Measurements from ENCODE around the gene PLXNB1. TPM values are rescaled to one million over a fixed set of nuclear protein-coding genes. Genes with fewer than 3 reads are reported as not detected.
A peak's percentile ranks its signal among the peaks of the same experiment; 100 is the strongest.

The PLXNB1 gene
- total RNA-seq, 1 donor from 2014 or later: 115 TPM

DNA sequence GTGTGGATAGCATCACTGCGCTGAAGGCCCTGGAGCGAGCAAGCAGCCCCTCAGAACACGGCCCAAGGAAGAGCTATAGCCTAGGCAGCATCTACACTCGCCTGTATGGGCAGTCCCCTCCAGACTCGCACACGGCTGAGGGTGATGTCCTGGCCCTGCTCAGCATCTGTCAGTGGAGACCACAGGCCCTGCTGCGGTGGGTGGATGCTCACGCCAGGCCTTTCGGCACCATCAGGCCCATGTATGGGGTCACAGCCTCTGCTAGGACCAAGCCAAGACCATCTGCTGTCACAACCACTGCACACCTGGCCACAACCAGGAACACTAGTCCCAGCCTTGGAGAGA is 37.2 kb upstream of the PLXNB1 start:
- H3K36me3 Mint-ChIP-seq (ENCODE audit: low read depth): peaks cover 17% of the 10 kb centered on the region
- H3K4me1 Mint-ChIP-seq (ENCODE audit: low read depth): peaks cover 49% of the 10 kb centered on the region
- TF ChIP-seq, protein P1, sequence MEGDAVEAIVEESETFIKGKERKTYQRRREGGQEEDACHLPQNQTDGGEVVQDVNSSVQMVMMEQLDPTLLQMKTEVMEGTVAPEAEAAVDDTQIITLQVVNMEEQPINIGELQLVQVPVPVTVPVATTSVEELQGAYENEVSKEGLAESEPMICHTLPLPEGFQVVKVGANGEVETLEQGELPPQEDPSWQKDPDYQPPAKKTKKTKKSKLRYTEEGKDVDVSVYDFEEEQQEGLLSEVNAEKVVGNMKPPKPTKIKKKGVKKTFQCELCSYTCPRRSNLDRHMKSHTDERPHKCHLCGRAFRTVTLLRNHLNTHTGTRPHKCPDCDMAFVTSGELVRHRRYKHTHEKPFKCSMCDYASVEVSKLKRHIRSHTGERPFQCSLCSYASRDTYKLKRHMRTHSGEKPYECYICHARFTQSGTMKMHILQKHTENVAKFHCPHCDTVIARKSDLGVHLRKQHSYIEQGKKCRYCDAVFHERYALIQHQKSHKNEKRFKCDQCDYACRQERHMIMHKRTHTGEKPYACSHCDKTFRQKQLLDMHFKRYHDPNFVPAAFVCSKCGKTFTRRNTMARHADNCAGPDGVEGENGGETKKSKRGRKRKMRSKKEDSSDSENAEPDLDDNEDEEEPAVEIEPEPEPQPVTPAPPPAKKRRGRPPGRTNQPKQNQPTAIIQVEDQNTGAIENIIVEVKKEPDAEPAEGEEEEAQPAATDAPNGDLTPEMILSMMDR (IDR thresholded peaks at IDR 0.05): no peak
- H3K9me3 Mint-ChIP-seq (ENCODE audit: low read depth): no peaks in the 10 kb centered on the region
- DNase-seq (ENCODE audit: low spot score): no peak
- H3K27ac Mint-ChIP-seq (ENCODE audit: unreplicated experiment): peak overlapping the region; percentile 100
- H3K27me3 Mint-ChIP-seq (ENCODE audit: low read depth): no peaks in the 10 kb centered on the region
- H3K4me3 Mint-ChIP-seq (ENCODE audit: unreplicated experiment): peak overlapping the region; percentile 77

DNA sequence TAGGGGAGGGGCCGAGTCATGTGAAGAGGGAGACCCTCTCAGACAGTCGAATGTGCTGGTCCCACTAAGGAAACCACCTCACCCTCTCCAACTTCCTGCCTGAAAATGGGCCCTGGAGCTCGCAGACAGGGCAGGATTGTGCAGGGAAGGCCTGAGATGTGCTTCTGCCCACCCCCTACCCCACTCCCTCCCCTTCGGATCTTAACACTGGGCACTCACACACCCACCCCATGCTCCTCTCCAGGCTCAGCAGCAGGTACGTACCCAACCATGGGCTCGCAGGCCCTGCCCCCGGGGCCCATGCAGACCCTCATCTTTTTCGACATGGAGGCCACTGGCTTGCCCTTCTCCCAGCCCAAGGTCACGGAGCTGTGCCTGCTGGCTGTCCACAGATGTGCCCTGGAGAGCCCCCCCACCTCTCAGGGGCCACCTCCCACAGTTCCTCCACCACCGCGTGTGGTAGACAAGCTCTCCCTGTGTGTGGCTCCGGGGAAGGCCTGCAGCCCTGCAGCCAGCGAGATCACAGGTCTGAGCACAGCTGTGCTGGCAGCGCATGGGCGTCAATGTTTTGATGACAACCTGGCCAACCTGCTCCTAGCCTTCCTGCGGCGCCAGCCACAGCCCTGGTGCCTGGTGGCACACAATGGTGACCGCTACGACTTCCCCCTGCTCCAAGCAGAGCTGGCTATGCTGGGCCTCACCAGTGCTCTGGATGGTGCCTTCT is 36.7 kb upstream of the PLXNB1 start:
- Mint-ChIP-seq H3K9me3 (ENCODE audit: low read depth) (no peaks in the 10 kb centered on the region), H3K27me3 (ENCODE audit: low read depth) (no peaks in the 10 kb centered on the region), H3K36me3 (ENCODE audit: low read depth) (peaks cover 17% of the 10 kb centered on the region), H3K4me3 (ENCODE audit: unreplicated experiment) (peak overlapping the region; percentile 77), H3K27ac (ENCODE audit: unreplicated experiment) (peak overlapping the region; percentile 100), H3K4me1 (ENCODE audit: low read depth) (peaks cover 49% of the 10 kb centered on the region)
- TF ChIP-seq, protein P1 (IDR thresholded peaks at IDR 0.05): no peak
- DNase-seq (ENCODE audit: low spot score): no peak

DNA sequence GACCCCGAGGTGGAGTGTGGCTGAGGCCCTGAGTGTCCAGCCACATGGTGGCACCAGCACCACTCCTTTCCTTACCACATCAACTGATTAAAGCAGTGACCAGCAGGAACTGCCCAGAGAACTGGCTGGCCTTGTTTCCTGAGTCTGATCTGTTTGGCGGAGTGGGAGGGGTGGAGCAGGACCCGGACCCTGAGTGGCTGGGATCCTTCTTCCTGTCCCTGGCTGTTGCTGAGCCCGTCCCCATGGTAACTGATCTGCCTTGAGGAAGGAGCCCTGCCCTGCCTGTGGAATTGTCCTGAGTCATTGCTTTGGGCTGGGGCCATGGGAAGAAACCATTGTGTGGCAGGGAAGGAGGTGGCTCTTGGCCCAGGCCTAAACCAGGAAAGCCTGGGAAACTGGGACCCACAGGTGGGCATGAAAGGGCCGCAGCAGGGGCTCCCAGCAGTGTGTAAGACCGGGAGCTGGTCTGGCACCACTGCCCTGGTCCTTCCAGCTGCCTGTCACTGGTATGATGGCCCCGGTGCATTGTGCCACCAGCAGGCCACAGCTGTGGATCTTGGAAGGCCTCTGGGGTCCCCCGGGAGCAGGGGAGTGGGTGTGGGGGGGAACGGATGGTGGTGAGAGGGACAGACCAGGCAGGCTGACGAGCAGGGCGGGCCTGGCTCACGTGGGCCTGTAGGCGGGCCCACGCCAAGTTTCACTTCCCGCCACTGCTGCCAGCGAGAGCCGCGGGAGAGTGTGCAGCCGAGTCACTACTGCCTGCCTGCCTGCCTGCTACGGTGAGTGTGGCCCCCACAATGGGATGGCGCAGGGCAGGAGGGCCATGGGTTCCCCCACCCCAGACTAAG is 35.9 kb upstream of the PLXNB1 start:
- H3K4me3 Mint-ChIP-seq (ENCODE audit: unreplicated experiment): peak overlapping the region; percentile 77
- peaks cover 49% of the 10 kb centered on the region for H3K4me1 Mint-ChIP-seq (ENCODE audit: low read depth)
- peak overlapping the region; percentile 100 for H3K27ac Mint-ChIP-seq (ENCODE audit: unreplicated experiment)
- TF ChIP-seq, protein P1 (IDR thresholded peaks at IDR 0.05): peak; percentile 93
- H3K9me3 Mint-ChIP-seq (ENCODE audit: low read depth): no peaks in the 10 kb centered on the region
- DNase-seq (ENCODE audit: low spot score): no peak
- peaks cover 21% of the 10 kb centered on the region for H3K36me3 Mint-ChIP-seq (ENCODE audit: low read depth)
- no peaks in the 10 kb centered on the region for H3K27me3 Mint-ChIP-seq (ENCODE audit: low read depth)

DNA sequence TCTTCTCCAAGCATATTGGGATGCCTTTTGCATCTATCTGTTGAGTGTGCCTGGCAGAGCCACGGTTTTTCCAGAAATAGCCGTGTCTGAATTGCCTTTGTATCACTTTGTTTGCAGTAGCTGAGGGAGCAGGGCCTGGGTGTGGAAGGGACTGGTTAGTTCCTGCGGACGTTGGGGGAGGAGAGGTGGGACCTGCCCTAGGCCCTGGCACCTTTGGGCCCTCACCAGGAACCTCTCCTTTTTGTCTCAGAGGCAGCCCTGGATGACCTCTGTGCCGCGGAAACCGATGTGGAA is 35.3 kb upstream of the PLXNB1 start:
- no peak for DNase-seq (ENCODE audit: low spot score)
- H3K9me3 Mint-ChIP-seq (ENCODE audit: low read depth): no peaks in the 10 kb centered on the region
- TF ChIP-seq, protein P1 (IDR thresholded peaks at IDR 0.05): no peak
- H3K4me1 Mint-ChIP-seq (ENCODE audit: low read depth): peaks cover 49% of the 10 kb centered on the region
- peaks cover 27% of the 10 kb centered on the region for H3K36me3 Mint-ChIP-seq (ENCODE audit: low read depth)
- H3K4me3 Mint-ChIP-seq (ENCODE audit: unreplicated experiment): peak overlapping the region; percentile 77
- H3K27me3 Mint-ChIP-seq (ENCODE audit: low read depth): no peaks in the 10 kb centered on the region
- H3K27ac Mint-ChIP-seq (ENCODE audit: unreplicated experiment): peak overlapping the region; percentile 100

DNA sequence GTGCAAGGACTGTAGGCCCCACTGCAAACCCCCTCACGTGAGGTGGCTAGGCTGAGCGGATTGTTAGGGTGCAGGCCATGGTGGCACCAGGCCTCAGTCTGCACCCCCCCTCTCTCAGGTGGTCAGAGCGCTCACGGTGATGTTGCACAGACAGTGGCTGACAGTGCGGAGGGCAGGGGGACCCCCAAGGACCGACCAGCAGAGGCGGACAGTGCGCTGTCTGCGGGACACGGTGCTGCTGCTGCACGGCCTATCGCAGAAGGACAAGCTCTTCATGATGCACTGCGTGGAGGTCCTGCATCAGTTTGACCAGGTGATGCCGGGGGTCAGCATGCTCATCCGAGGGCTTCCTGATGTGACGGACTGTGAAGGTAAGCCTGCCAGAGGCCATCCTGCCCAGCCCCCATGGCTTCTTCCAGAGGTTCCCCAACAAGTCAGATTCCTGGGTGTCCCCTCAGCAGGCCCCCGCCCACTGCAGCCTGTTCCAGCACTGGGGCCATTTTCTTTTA is 34.9 kb upstream of the PLXNB1 start:
- Mint-ChIP-seq H3K27me3 (ENCODE audit: low read depth) (no peaks in the 10 kb centered on the region), H3K36me3 (ENCODE audit: low read depth) (peaks cover 27% of the 10 kb centered on the region), H3K9me3 (ENCODE audit: low read depth) (no peaks in the 10 kb centered on the region), H3K27ac (ENCODE audit: unreplicated experiment) (peak overlapping the region; percentile 100), H3K4me1 (ENCODE audit: low read depth) (peaks cover 45% of the 10 kb centered on the region), H3K4me3 (ENCODE audit: unreplicated experiment) (no peak overlapping the region)
- TF ChIP-seq, protein P1 (IDR thresholded peaks at IDR 0.05): no peak
- no peak for DNase-seq (ENCODE audit: low spot score)
